H1 (cell line): ENCODE results near the gene UBIAD1. TPM values are rescaled to one million over a fixed set of nuclear protein-coding genes. Genes with fewer than 3 reads are reported as not detected.

Experiments
- PHF8 ChIP-seq: fragments of 200-600 bp; sonication (generic); conservative IDR thresholded peaks from 2 replicates; pipeline ENCODE4 v1.7.1; 2012; ENCODE audit warnings: low read depth, mild to moderate bottlenecking, inconsistent platforms, low read length, moderate library complexity
- POLR2A ChIP-seq, 2 experiments: IDR thresholded peaks; 1 replicate in 1 of 2; 2 replicates in 1 of 2; pipeline ENCODE4 v1.6.1; 2011; ENCODE audit warnings: low read depth in 2 of 2, low read length in 2 of 2, mild to moderate bottlenecking in 2 of 2; ENCODE audit errors: control extremely low read depth in 1 of 2
- RBBP5 ChIP-seq: IDR thresholded peaks from 2 replicates; pipeline ENCODE4 v1.7.1; 2012; ENCODE audit warnings: low read depth, mild to moderate bottlenecking, inconsistent platforms, low read length, moderate library complexity, borderline replicate concordance
- TCF12 ChIP-seq: IDR thresholded peaks from 2 replicates; pipeline ENCODE4 v1.6.1; 2011; ENCODE audit warnings: low read depth, mild to moderate bottlenecking, low read length
- YY1 ChIP-seq: IDR thresholded peaks from 2 replicates; pipeline ENCODE4 v1.6.1; 2011; ENCODE audit warnings: low read depth, mild to moderate bottlenecking, low read length
- polyA plus RNA-seq, 7 experiments: library from polyadenylated mRNA; depleted of rRNA in 3 of 7; stranded (reverse) in 5 of 7; unstranded in 2 of 7; fragments of >200 nt in 5 of 7; fragments of 200-250 nt in 2 of 7; gene quantifications; 1 replicate in 5 of 7; 2 replicates in 1 of 7; 4 replicates in 1 of 7; pipeline versions ENCODE4 v1.2.1 to v1.2.3, GENCODE V29; 2011 to 2013; ENCODE audit warnings: missing spikeins in 2 of 7, mixed read lengths in 2 of 7
- total RNA-seq: library from RNA; stranded (reverse); fragmentation: NEBNext Ultra II Directional; extraction: Animal tissue kit (Norgen Biotek cat#: 25700); gene quantifications from 2 replicates; pipeline ENCODE4 v1.2.1, GENCODE V29; 2021

The UBIAD1 gene
- total and polyA plus RNA-seq, 2 of the 8 experiments (the other 6 are each of a cell fraction or from before 2014, with no cell fraction given): 23.4 to 26.6 TPM

- TF ChIP-seq PHF8 (no peak), RBBP5 (no peak), YY1 (no peak), POLR2A (IDR thresholded peaks at IDR 0.05; ENCODE audit: control extremely low read depth in 1 of 2, low read depth in 2 of 2, low read length in 2 of 2) (no peak), TCF12 (no peak)
Measured at GRCh38 chr1:11308699-11309224, 35.8 kb downstream of the UBIAD1 start (continued).
